ENCODE measurements around the gene CAMTA1. TPM values are rescaled to one million over a fixed set of nuclear protein-coding genes. Genes with fewer than 3 reads are reported as not detected.

The CAMTA1 gene
- total and polyA plus RNA-seq, 9 of the 15 experiments (the other 6 are each of a cell fraction or from before 2014, with no cell fraction given) = 43.9 to 161 (median 65.9) TPM

DNA sequence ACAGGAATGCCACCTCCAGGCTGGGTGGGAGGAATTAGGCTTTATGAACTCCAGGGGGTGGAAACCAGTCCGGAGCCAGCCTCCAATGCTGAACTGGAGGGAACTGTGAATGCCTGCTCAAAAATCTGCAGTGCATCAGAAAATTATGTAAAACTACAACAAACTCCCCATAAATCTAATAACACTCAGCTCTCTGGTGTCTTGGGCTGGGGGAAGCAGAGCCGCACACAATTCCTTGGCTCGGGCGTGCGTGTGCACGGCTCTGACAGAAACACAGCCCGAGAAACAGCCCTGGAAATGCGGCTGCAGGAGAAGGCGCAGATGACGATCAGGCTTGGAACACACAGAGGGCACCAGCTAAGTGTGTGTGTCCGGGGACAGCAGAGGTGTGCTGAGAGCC lies 858.3 kb downstream of the CAMTA1 start:
- Histone ChIP-seq H2AFZ (ENCODE audit: low read depth, low read length) (no peak overlapping the region), H3K9ac (ENCODE audit: insufficient read depth in 1 of 2, low read depth in 2 of 2, low read length in 2 of 2) (no peak overlapping the region), H3K36me3 (ENCODE audit: control insufficient read depth, insufficient read depth, low read length) (no peaks in the 10 kb centered on the region), H3K79me2 (ENCODE audit: control insufficient read depth, insufficient read depth, low read length) (no peaks in the 10 kb centered on the region), H4K20me1 (replicated peaks; ENCODE audit: control insufficient read depth, insufficient read depth, low read length) (peaks cover 21% of the 10 kb centered on the region; the same call in 1 of the 2 replicates), H3K4me3 (no peak overlapping the region), H3K27me3 (ENCODE audit: control insufficient read depth in 2 of 2, insufficient read depth in 2 of 2, low read length in 2 of 2) (peaks cover 36 to 64% of the 10 kb centered on the region in 2 experiments), H3K27ac (ENCODE audit: extremely low read depth, low read depth, low read length) (no peak overlapping the region), H3K9me1 (ENCODE audit: control insufficient read depth, insufficient read depth, low read length) (peaks cover 7% of the 10 kb centered on the region), H3K4me2 (ENCODE audit: insufficient read depth, low read length) (no peak overlapping the region), H3K4me1 (replicated peaks in 1 of 2; ENCODE audit: control insufficient read depth in 2 of 2, insufficient read depth in 2 of 2, low read length in 2 of 2) (peaks cover 0 to 15% of the 10 kb centered on the region in 2 experiments; a peak in 1 of 5 replicates), H3K9me3 (replicated peaks; ENCODE audit: control insufficient read depth, insufficient read depth, low read depth, low read length) (no peaks in the 10 kb centered on the region)
- TF ChIP-seq CHD1 (IDR thresholded peaks at IDR 0.05; ENCODE audit: low read length) (no peak), NRF1 (conservative IDR thresholded peaks at IDR 0.05 in 1 of 2, IDR thresholded peaks at IDR 0.05 in 1 of 2) (no peak), THRAP3 (IDR thresholded peaks at IDR 0.05; ENCODE audit: borderline replicate concordance) (no peak), NCOA2 (IDR thresholded peaks at IDR 0.05; ENCODE audit: partially characterized antibody in 2 of 2) (no peak), ZNF511 (CRISPR knock-in tag; IDR thresholded peaks at IDR 0.05) (no peak), MTF1 (CRISPR knock-in tag; IDR thresholded peaks at IDR 0.05; ENCODE audit: borderline replicate concordance) (no peak), TARDBP (IDR thresholded peaks at IDR 0.05) (no peak), KLF6 (CRISPR knock-in tag; IDR thresholded peaks at IDR 0.05; ENCODE audit: borderline replicate concordance) (no peak), ZNF764 (CRISPR knock-in tag; IDR thresholded peaks at IDR 0.05; ENCODE audit: low read depth) (no peak), BMI1 (IDR thresholded peaks at IDR 0.05; ENCODE audit: low read length) (no peak), POLR2AphosphoS2 (IDR thresholded peaks at IDR 0.05; ENCODE audit: low read length) (no peak), JUN (IDR thresholded peaks at IDR 0.05; ENCODE audit: borderline replicate concordance, low read depth, low read length) (no peak), JUN (CRISPR knock-in tag; IDR thresholded peaks at IDR 0.05; ENCODE audit: borderline replicate concordance) (no peak), MYBL2 (IDR thresholded peaks at IDR 0.05; ENCODE audit: low read depth) (no peak), MYBL2 (CRISPR knock-in tag; IDR thresholded peaks at IDR 0.05; ENCODE audit: borderline replicate concordance) (no peak)
- TF ChIP-seq, protein P1, sequence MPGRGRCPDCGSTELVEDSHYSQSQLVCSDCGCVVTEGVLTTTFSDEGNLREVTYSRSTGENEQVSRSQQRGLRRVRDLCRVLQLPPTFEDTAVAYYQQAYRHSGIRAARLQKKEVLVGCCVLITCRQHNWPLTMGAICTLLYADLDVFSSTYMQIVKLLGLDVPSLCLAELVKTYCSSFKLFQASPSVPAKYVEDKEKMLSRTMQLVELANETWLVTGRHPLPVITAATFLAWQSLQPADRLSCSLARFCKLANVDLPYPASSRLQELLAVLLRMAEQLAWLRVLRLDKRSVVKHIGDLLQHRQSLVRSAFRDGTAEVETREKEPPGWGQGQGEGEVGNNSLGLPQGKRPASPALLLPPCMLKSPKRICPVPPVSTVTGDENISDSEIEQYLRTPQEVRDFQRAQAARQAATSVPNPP (IDR thresholded peaks at IDR 0.05; ENCODE audit: borderline replicate concordance, insufficient read depth, insufficient read length) = no peak
- no TSS peak for BruUV-seq (replicated peaks)
- POLR2A ChIA-PET = interaction anchor here (0.7 kb wide), 1 partner anchor 738 kb away, joined by 4 read pairs; no protein-coding TSS in a partner anchor
- CTCF ChIA-PET (ENCODE audit: low intra/inter-chr PET ratio) = no interaction called here
- ATAC-seq (no peak), DNase-seq (ENCODE audit: extremely low read depth in 1 of 4, low spot score in 3 of 4) (no peak), FAIRE-seq (no peak)
- under 1% methylated on average over 11 of the region's 11 CpGs for WGBS (ENCODE audit: insufficient coverage, low coverage, missing lambda C conversion rate)
- intact Hi-C loops (cut with micrococcal nuclease) = loop anchor here (10.0 kb wide), 1 partner anchor 189 kb away; no protein-coding TSS in a partner anchor
- in situ Hi-C loops (cut with MboI) = loop anchor here (10.0 kb wide), 1 partner anchor 419 kb away; no protein-coding TSS in a partner anchor
